Gastrocnemius medialis (tissue), 4 donors: ENCODE data around the gene PRCD. TPM values are rescaled to one million over a fixed set of nuclear protein-coding genes. Genes with fewer than 3 reads are reported as not detected.

Experiments
- ATAC-seq, 2 donors: fragments of 150-250 bp; one replicate each; pipeline ENCODE4 v1.9.1; 2016
- DNase-seq, 2 donors: peaks; one replicate each; pipeline ENCODE4 v3.0.0-alpha.2; 2019
- H3K27ac ChIP-seq, 4 donors: fragments of 200-600 bp; sonication (generic); 1 replicate in 1 of 4; 2 replicates in 3 of 4; pipeline ENCODE4 v1.5.1; 2016 to 2018; ENCODE audit warnings: mild to moderate bottlenecking in 2 of 4, moderate library complexity in 1 of 4
- H3K27me3 ChIP-seq, 3 donors: fragments of 200-600 bp; sonication (generic) in 2 of 3; 1 replicate in 1 of 3; 2 replicates in 2 of 3; pipeline versions ENCODE4 v1.5.1 to v1.6.0; 2016 to 2019; ENCODE audit warnings: mild to moderate bottlenecking in 1 of 3, moderate library complexity in 1 of 3
- H3K36me3 ChIP-seq, 2 donors: fragments of 200-600 bp; sonication (generic) in 1 of 2; one replicate each; pipeline ENCODE4 v1.5.1; 2017 to 2018
- H3K4me1 ChIP-seq, 2 donors: fragments of 200-600 bp; sonication (generic) in 1 of 2; one replicate each; pipeline ENCODE4 v1.5.1; 2016 to 2017; ENCODE audit warnings: mild to moderate bottlenecking in 2 of 2
- H3K4me3 ChIP-seq, 4 donors: fragments of 200-600 bp; sonication (generic) in 3 of 4; 1 replicate in 1 of 4; 2 replicates in 3 of 4; pipeline ENCODE4 v1.5.1; 2016 to 2019; ENCODE audit warnings: mild to moderate bottlenecking in 2 of 4
- H3K9me3 ChIP-seq, 3 donors: fragments of 200-600 bp; sonication (generic) in 2 of 3; 1 replicate in 1 of 3; 2 replicates in 2 of 3; pipeline ENCODE4 v1.5.1; 2016 to 2019
- POLR2A ChIP-seq, 2 donors: fragments of 450-650 bp; IDR thresholded peaks; one replicate each; pipeline ENCODE4 v1.6.1; 2017; ENCODE audit warnings: antibody characterized with exemption in 2 of 2, mild to moderate bottlenecking in 2 of 2, moderate library complexity in 2 of 2
- in situ Hi-C, 4 donors: fragments of 200-750 bp; cut with MboI; loops; one replicate each; pipeline versions ENCODE4 v1.15.0 to v1.8.0; 2017; ENCODE audit warnings: low sequenced_read_pairs in 4 of 4
- intact Hi-C: fragments of 100-400 bp; cut with DNase I; formaldehyde crosslinking; loops from one replicate; pipeline ENCODE4 v1.15.1; 2023; ENCODE audit warnings: low total_unique reads
- total RNA-seq, 4 donors: library from RNA; depleted of rRNA; stranded (reverse); fragments of >200 nt; gene quantifications; one replicate each; pipeline versions ENCODE4 v1.1.0 to v1.2.3, GENCODE V29; 2016
- TF ChIP-seq, protein P1 (sequence below), 5 experiments: fragments of 450-650 bp in 3 of 5; fragments of 200-600 bp in 2 of 5; sonication (generic) in 2 of 5; IDR thresholded peaks in 4 of 5; conservative IDR thresholded peaks in 1 of 5; 1 replicate in 4 of 5; 2 replicates in 1 of 5; pipeline ENCODE4 v1.5.1; 2016 to 2019; ENCODE audit warnings: antibody characterized with exemption in 5 of 5, mild to moderate bottlenecking in 3 of 5, moderate library complexity in 3 of 5

PRCD gene
- total RNA-seq, 4 donors from 2014 or later: 0.33 to 3.7 (median 1.1) TPM; not detected in 1

DNA sequence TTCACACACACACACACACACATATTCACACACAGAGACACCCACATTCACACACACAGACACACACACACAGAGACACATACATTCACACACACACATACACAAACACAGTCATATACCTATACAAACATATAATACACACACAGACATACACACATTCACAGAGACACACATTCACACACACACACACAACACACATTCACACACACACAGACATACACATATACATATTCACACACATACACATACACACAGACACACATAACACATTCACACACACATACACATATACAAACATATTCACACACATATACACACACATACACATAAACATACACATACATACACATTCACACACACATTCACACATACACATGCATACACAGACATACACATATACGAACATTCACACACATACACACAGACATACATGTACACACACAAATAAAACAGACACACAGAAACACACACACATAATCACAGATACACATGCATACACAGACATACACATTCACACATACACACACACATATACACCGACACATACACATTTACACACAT is 7.9 kb downstream of the PRCD start:
- no peak for DNase-seq
- H3K4me1 ChIP-seq: peaks cover 61 to 70% of the 10 kb centered on the region in 2 donors
- no peak overlapping the region for H3K4me3 ChIP-seq
- TF ChIP-seq POLR2A (IDR thresholded peaks at IDR 0.05): no peak
- TF ChIP-seq, protein P1, sequence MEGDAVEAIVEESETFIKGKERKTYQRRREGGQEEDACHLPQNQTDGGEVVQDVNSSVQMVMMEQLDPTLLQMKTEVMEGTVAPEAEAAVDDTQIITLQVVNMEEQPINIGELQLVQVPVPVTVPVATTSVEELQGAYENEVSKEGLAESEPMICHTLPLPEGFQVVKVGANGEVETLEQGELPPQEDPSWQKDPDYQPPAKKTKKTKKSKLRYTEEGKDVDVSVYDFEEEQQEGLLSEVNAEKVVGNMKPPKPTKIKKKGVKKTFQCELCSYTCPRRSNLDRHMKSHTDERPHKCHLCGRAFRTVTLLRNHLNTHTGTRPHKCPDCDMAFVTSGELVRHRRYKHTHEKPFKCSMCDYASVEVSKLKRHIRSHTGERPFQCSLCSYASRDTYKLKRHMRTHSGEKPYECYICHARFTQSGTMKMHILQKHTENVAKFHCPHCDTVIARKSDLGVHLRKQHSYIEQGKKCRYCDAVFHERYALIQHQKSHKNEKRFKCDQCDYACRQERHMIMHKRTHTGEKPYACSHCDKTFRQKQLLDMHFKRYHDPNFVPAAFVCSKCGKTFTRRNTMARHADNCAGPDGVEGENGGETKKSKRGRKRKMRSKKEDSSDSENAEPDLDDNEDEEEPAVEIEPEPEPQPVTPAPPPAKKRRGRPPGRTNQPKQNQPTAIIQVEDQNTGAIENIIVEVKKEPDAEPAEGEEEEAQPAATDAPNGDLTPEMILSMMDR (IDR thresholded peaks at IDR 0.05 in 4 of 5, conservative IDR thresholded peaks at IDR 0.05 in 1 of 5): peak in 1 of 5 experiments; percentile 19
- no peaks in the 10 kb centered on the region for H3K27me3 ChIP-seq
- H3K36me3 ChIP-seq: no peaks in the 10 kb centered on the region
- intact Hi-C loops: loop anchor here (1.0 kb wide), 1 partner anchor 24 kb away; no protein-coding TSS in a partner anchor
- H3K9me3 ChIP-seq: no peaks in the 10 kb centered on the region
- in situ Hi-C loops: no loop called here
- no peak for ATAC-seq
- H3K27ac ChIP-seq: peak overlapping the region; percentile 58 to 73 (median 64)

DNA sequence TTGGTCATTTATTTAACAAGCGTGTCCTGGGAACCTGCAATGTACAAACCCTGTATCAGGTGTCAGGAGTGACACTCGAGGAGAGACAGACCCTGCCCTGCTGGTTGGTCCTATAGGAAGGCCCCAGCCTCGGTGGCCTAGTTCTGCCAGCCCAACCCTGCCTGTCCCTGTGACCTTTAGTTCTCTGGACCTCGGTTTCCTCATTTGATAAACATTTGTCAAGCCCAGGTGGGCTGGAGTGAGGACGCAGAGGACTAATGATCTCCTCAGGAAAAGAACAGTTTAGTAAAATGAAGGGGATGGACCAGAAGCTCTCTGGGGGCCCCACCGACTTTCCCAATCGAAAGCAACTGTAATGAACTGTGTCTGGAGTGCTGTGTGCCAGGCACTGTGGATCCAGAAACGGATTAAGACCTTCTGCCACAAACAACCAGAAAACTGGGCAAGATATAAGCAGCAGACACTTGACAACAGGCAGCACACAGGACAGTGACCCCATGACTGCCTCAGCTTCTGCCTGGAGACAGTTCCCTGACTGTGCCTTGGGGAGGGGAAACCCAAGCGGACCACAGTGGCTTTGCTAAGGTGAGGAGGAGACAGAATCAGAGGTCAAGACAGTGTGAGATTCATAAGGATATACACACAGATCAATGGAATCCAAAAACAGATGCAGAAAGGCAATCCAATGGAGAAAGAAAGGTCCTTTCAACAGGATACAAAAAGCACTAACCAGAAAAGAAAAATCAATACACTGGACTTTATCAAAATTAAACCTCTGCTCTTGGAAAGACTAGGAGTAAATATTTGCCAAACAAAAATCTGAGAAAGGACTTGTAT is 8.8 kb downstream of the PRCD start:
- TF ChIP-seq POLR2A (IDR thresholded peaks at IDR 0.05): no peak
- TF ChIP-seq, protein P1 (IDR thresholded peaks at IDR 0.05 in 4 of 5, conservative IDR thresholded peaks at IDR 0.05 in 1 of 5): no peak
- Histone ChIP-seq H3K4me3 (no peak overlapping the region), H3K27me3 (no peaks in the 10 kb centered on the region), H3K36me3 (no peaks in the 10 kb centered on the region), H3K27ac (peak overlapping the region; percentile 58 to 73 (median 64)), H3K4me1 (peaks cover 53 to 64% of the 10 kb centered on the region in 2 donors), H3K9me3 (no peaks in the 10 kb centered on the region)
- ATAC-seq (peak; percentile 40 to 57), DNase-seq (no peak)
- in situ Hi-C loops: no loop called here
- intact Hi-C loops: no loop called here

DNA sequence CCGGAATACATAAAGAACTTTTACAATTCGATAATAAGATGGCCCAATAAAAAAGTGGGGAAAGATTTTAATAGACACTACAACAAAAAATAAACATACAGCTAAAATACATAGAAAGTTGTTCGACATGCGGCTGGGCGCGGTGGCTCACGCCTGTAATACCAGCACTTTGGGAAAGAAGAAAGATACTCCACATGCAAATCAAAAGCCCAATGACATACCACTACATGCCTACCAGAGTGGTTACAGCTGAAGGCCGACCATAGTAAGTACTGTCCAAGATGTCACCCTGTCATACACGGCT is 9.3 kb downstream of the PRCD start:
- peak overlapping the region in 2 of 4 donors; percentile 68 to 73 for H3K27ac ChIP-seq
- no peak for TF ChIP-seq POLR2A (IDR thresholded peaks at IDR 0.05)
- TF ChIP-seq, protein P1 (IDR thresholded peaks at IDR 0.05 in 4 of 5, conservative IDR thresholded peaks at IDR 0.05 in 1 of 5): no peak
- intact Hi-C loops (no loop called here), in situ Hi-C loops (no loop called here)
- peaks cover 53 to 58% of the 10 kb centered on the region in 2 donors for H3K4me1 ChIP-seq
- ATAC-seq: no peak
- no peaks in the 10 kb centered on the region for H3K9me3 ChIP-seq
- DNase-seq: no peak
- no peak overlapping the region for H3K4me3 ChIP-seq
- H3K36me3 ChIP-seq: no peaks in the 10 kb centered on the region
- no peaks in the 10 kb centered on the region for H3K27me3 ChIP-seq

DNA sequence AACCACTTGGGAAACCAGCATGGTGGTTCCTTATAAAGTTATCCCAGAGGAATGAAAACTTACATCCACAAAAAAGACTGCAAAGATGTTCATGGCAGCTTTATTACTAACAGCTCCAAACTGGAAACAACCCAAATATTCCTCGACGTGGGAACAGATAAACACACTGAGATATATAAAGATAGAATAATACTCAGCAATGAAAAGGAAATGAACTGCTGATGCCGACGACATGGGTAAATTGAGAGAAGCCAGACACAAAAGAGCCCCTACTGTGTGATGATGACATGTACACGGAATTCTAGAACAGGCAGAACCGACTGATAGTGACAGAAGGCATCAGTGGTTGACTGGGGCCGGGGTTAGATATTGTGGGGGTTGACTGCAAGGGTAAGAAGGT is 9.7 kb downstream of the PRCD start:
- intact Hi-C loops: no loop called here
- Histone ChIP-seq H3K27me3 (no peaks in the 10 kb centered on the region), H3K4me1 (peaks cover 53 to 55% of the 10 kb centered on the region in 2 donors)

More for the DNA sequence above, 9.7 kb downstream of the PRCD start:
- in situ Hi-C loops: no loop called here
- TF ChIP-seq, protein P1 (IDR thresholded peaks at IDR 0.05 in 4 of 5, conservative IDR thresholded peaks at IDR 0.05 in 1 of 5): no peak
- no peak for TF ChIP-seq POLR2A (IDR thresholded peaks at IDR 0.05)
- ATAC-seq (no peak), DNase-seq (no peak)
- Histone ChIP-seq H3K27ac (no peak overlapping the region), H3K36me3 (no peaks in the 10 kb centered on the region), H3K4me3 (no peak overlapping the region), H3K9me3 (no peaks in the 10 kb centered on the region)
